Measurements from ENCODE around the gene SHC4. TPM values are rescaled to one million over a fixed set of nuclear protein-coding genes. Genes with fewer than 3 reads are reported as not detected.
"Not testable (repeated sequence)": the region's sequence is repeated elsewhere in the genome, so short reads cannot be mapped to it uniquely, and the experiment has no call there.

Gene SHC4
- total RNA-seq, 1 donor from 2014 or later = 4.5 TPM

- peaks cover 22% of the 10 kb centered on the region for H3K4me1 Mint-ChIP-seq (ENCODE audit: unreplicated experiment)
- H3K4me3 Mint-ChIP-seq = no peak overlapping the region
- no peak overlapping the region for H3K27ac Mint-ChIP-seq
- DNase-seq (ENCODE audit: extremely low spot score, unreplicated experiment) = no peak
- no peaks in the 10 kb centered on the region for H3K27me3 Mint-ChIP-seq
- no peaks in the 10 kb centered on the region for H3K9me3 Mint-ChIP-seq
- peaks cover 7% of the 10 kb centered on the region for H3K36me3 Mint-ChIP-seq
- TF ChIP-seq CTCF (conservative IDR thresholded peaks at IDR 0.05) = no peak
Observed at GRCh38 chr15:48796930-48797329, 166.8 kb downstream of the SHC4 start.

DNA sequence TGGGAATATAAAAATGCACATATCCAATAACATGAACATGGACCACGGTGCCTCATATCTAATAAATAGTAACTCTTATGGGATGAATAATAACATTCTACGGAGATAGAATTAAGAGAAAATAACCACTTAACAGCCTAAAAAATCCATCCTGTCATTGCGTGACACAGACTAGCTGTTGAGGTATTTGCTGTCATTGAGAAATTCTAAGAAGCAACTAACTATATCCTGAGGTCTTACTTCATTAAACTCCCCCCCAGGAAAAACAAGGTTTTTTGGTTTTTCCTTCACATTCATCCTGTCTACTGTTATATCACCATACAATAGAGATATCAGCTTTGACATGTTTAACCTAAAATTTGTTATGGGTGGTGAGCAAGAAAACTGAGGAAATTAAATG, 167.2 kb downstream of the SHC4 start:
- peaks cover 22% of the 10 kb centered on the region for H3K4me1 Mint-ChIP-seq (ENCODE audit: unreplicated experiment)
- H3K9me3 Mint-ChIP-seq = no peaks in the 10 kb centered on the region
- no peak overlapping the region for H3K4me3 Mint-ChIP-seq
- no peak for DNase-seq (ENCODE audit: extremely low spot score, unreplicated experiment)
- H3K27ac Mint-ChIP-seq = no peak overlapping the region
- H3K36me3 Mint-ChIP-seq = peaks cover 7% of the 10 kb centered on the region
- TF ChIP-seq CTCF (conservative IDR thresholded peaks at IDR 0.05) = no peak
- H3K27me3 Mint-ChIP-seq = no peaks in the 10 kb centered on the region

DNA sequence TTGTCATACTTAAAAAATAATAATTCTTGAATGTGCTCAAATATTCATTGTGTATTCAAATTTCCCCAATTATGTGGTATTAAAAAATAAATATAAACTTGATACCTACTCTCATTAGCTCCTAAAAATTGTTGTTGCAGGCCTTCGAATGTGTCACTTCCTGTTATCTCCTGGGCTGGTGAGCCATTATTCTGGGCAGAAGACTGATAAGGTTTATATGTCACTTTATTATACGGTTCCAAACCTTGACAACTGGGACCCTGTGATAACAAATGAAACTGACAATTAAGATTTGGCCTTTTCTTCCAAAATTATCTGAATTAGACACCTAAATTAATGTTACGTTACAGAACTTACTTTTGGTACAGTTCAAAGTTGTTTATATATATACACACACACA, 167.8 kb downstream of the SHC4 start:
- no peak for TF ChIP-seq CTCF (conservative IDR thresholded peaks at IDR 0.05)
- H3K4me1 Mint-ChIP-seq (ENCODE audit: unreplicated experiment) = peaks cover 20% of the 10 kb centered on the region

DNA sequence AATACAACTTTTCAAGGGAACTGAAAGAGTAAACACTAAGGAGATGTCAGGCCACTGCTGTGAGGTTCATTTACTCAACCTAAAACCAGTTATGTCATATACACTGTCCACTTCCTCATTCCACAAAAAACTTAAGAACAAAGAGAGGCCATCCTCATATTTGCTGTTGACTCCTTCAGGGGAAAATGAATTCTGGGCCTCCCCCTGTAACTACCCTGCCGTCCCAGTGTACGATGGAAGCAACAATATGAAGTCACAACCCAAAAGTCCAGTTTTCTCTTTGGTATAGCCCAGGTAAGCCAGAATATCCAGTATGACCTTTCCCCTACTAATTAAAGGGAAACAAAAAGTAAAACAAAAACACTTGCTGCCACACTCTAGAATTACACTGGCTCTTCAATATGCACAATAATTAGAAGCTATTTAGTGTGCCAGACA, 169.0 kb downstream of the SHC4 start:
- H3K36me3 Mint-ChIP-seq = peaks cover 16% of the 10 kb centered on the region
- no peaks in the 10 kb centered on the region for H3K27me3 Mint-ChIP-seq
- H3K27ac Mint-ChIP-seq = peak overlapping the region; percentile 96
- TF ChIP-seq CTCF (conservative IDR thresholded peaks at IDR 0.05) = no peak
- DNase-seq (ENCODE audit: extremely low spot score, unreplicated experiment) = no peak
- H3K9me3 Mint-ChIP-seq = no peaks in the 10 kb centered on the region
- H3K4me1 Mint-ChIP-seq (ENCODE audit: unreplicated experiment) = peaks cover 11% of the 10 kb centered on the region
- peak overlapping the region; percentile 54 for H3K4me3 Mint-ChIP-seq

More for the DNA sequence above, 167.8 kb downstream of the SHC4 start:
- peaks cover 7% of the 10 kb centered on the region for H3K36me3 Mint-ChIP-seq
- H3K4me3 Mint-ChIP-seq = no peak overlapping the region
- no peak for DNase-seq (ENCODE audit: extremely low spot score, unreplicated experiment)
- no peak overlapping the region for H3K27ac Mint-ChIP-seq
- H3K27me3 Mint-ChIP-seq = no peaks in the 10 kb centered on the region
- H3K9me3 Mint-ChIP-seq = no peaks in the 10 kb centered on the region

- H3K27ac Mint-ChIP-seq = no peak overlapping the region
- H3K36me3 Mint-ChIP-seq = peaks cover 21% of the 10 kb centered on the region
- peaks cover 7% of the 10 kb centered on the region for H3K4me1 Mint-ChIP-seq (ENCODE audit: unreplicated experiment)
- TF ChIP-seq CTCF (conservative IDR thresholded peaks at IDR 0.05) = no peak
- no peak for DNase-seq (ENCODE audit: extremely low spot score, unreplicated experiment)
- no peak overlapping the region for H3K4me3 Mint-ChIP-seq
- no peaks in the 10 kb centered on the region for H3K9me3 Mint-ChIP-seq
- H3K27me3 Mint-ChIP-seq = no peaks in the 10 kb centered on the region
Observed at GRCh38 chr15:48792408-48792807, 171.3 kb downstream of the SHC4 start.

GRCh38 chr15:48790466-48791115, 173.1 kb downstream of the SHC4 start:
- not testable (repeated sequence) for H3K4me3 Mint-ChIP-seq; DNase-seq (ENCODE audit: extremely low spot score, unreplicated experiment); H3K9me3 Mint-ChIP-seq; H3K27me3 Mint-ChIP-seq; H3K4me1 Mint-ChIP-seq (ENCODE audit: unreplicated experiment); H3K27ac Mint-ChIP-seq
- peaks cover 26% of the 10 kb centered on the region for H3K36me3 Mint-ChIP-seq
